HepG2 (cell line): ENCODE measurements around the gene TRMU. TPM values are rescaled to one million over a fixed set of nuclear protein-coding genes. Genes with fewer than 3 reads are reported as not detected.
A peak's percentile ranks its signal among the peaks of the same experiment; 100 is the strongest.

Source experiments
- AFF4 ChIP-seq: sonication (generic); formaldehyde crosslinking; IDR thresholded peaks from 2 replicates; pipeline ENCODE4 v1.4.0; 2020; ENCODE audit warnings: missing genetic modification reagents
- BHLHE40 ChIP-seq: IDR thresholded peaks from 2 replicates; pipeline ENCODE4 v1.6.1; 2011; ENCODE audit warnings: low read length, improper control_type of control experiment
- CENPX ChIP-seq: sonication (generic); formaldehyde crosslinking; IDR thresholded peaks from 2 replicates; pipeline ENCODE4 v1.9.0; 2021; ENCODE audit warnings: mild to moderate bottlenecking, missing genetic modification reagents, moderate library complexity
- GMEB2 ChIP-seq: IDR thresholded peaks from 2 replicates; pipeline ENCODE4 v1.6.1; 2016; ENCODE audit warnings: missing biosample characterization, missing genetic modification reagents, low read depth
- KDM1A ChIP-seq: IDR thresholded peaks from 2 replicates; pipeline ENCODE4 v1.6.1; 2016; ENCODE audit warnings: missing compliant biosample characterization
- NFE2L1 ChIP-seq: sonication (generic); formaldehyde crosslinking; IDR thresholded peaks from 2 replicates; pipeline ENCODE4 v1.4.0; 2020; ENCODE audit warnings: missing genetic modification reagents, mild to moderate bottlenecking, borderline replicate concordance
- PCBP1 ChIP-seq: fragments of 200-400 bp; formaldehyde crosslinking; IDR thresholded peaks from 2 replicates; pipeline ENCODE4 v1.6.1; 2017; ENCODE audit warnings: mild to moderate bottlenecking, low read depth, low read length, borderline replicate concordance
- POLR2A ChIP-seq, 2 experiments: IDR thresholded peaks; 2 replicates each; pipeline ENCODE4 v1.6.1; 2011; ENCODE audit warnings: low read depth in 2 of 2, low read length in 2 of 2, mild to moderate bottlenecking in 1 of 2, moderate library complexity in 1 of 2; ENCODE audit not compliant: insufficient read depth in 1 of 2
- RBFOX2 ChIP-seq: fragments of 200-400 bp; formaldehyde crosslinking; IDR thresholded peaks from 2 replicates; pipeline ENCODE4 v1.6.1; 2017; ENCODE audit warnings: low read depth, mild to moderate bottlenecking, low read length
- RBM39 ChIP-seq: fragments of 200-400 bp; formaldehyde crosslinking; IDR thresholded peaks from one replicate; pipeline ENCODE4 v1.6.1; 2018; ENCODE audit warnings: antibody characterized with exemption, mild to moderate bottlenecking, low read depth, low read length; ENCODE audit not compliant: poor library complexity, severe bottlenecking
- SAP130 ChIP-seq: IDR thresholded peaks from 2 replicates; pipeline ENCODE4 v1.6.1; 2016; ENCODE audit warnings: low read depth
- ZKSCAN5 ChIP-seq: sonication (generic); formaldehyde crosslinking; IDR thresholded peaks from 2 replicates; pipeline ENCODE4 v1.5.1; 2020; ENCODE audit warnings: mild to moderate bottlenecking, missing genetic modification reagents
- ZNF710 ChIP-seq: sonication (generic); formaldehyde crosslinking; IDR thresholded peaks from 2 replicates; pipeline ENCODE4 v1.5.0; 2020; ENCODE audit warnings: mild to moderate bottlenecking, missing genetic modification reagents, borderline replicate concordance
- polyA plus RNA-seq, 8 experiments: library from polyadenylated mRNA; depleted of rRNA in 3 of 8; stranded (reverse) in 7 of 8; unstranded in 1 of 8; fragments of >200 nt; fragmentation: Illumina TruSeq in 4 of 8; extraction: Trizol in 4 of 8; gene quantifications; 2 replicates each; pipeline versions ENCODE4 v1.2.1 to v1.2.3, GENCODE V29; 2011 to 2016; ENCODE audit warnings: low read depth in 4 of 8, missing spikeins in 1 of 8, mixed read lengths in 1 of 8; ENCODE audit not compliant: insufficient read depth in 1 of 8
- total RNA-seq, 5 experiments: library from RNA; depleted of rRNA; stranded (reverse); fragments of >200 nt; fragmentation: Illumina TruSeq; extraction: Trizol; gene quantifications; 2 replicates each; pipeline ENCODE4 v1.2.3, GENCODE V29; 2016; ENCODE audit warnings: low read depth in 1 of 5

Gene TRMU
- total and polyA plus RNA-seq, 2 of the 13 experiments (the other 11 are each of a cell fraction or from before 2014, with no cell fraction given): 31.0 to 50.2 TPM

- TF ChIP-seq AFF4 (CRISPR knock-in tag) (no peak), GMEB2 (CRISPR knock-in tag) (no peak), NFE2L1 (CRISPR knock-in tag) (no peak), BHLHE40 (no peak), RBM39 (no peak), ZNF710 (CRISPR knock-in tag) (no peak), PCBP1 (no peak), SAP130 (CRISPR knock-in tag) (no peak), POLR2A (IDR thresholded peaks at IDR 0.05; ENCODE audit: insufficient read depth in 1 of 2, low read depth in 2 of 2, low read length in 2 of 2) (peak in 1 of 2 experiments; percentile 13; a peak in 1 of 4 replicates), CENPX (CRISPR knock-in tag) (no peak), ZKSCAN5 (CRISPR knock-in tag) (no peak), RBFOX2 (peak; percentile 63), KDM1A (no peak)
Measured at GRCh38 chr22:46286941-46287872, 48.3 kb upstream of the TRMU start (continued).
